ENCODE data around the gene USP44. TPM values are rescaled to one million over a fixed set of nuclear protein-coding genes. Genes with fewer than 3 reads are reported as not detected.

The USP44 gene
- total and polyA plus RNA-seq, 2 of the 8 experiments (the other 6 are each of a cell fraction or from before 2014, with no cell fraction given): 129 to 197 TPM

DNA sequence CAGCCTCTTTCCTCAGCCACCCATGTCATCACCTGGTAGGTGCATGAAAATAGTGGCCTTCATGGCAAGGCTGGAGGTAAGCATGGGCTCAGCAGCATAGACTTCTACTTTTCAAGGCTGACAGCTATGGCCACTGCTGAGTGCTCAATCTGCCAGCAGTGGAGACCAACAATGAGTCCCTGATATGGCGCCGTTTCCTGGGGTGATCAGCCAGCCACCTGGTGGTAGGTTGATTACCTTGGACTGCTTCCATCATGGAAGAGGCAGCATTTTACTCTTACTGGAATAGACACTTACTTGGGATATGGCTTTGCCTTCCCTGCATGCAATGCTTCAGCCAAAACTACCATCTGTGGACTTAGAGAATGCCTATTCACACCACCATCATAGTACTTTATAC is 39.5 kb upstream of the USP44 start (continued):
- TF ChIP-seq CHD7 (IDR thresholded peaks at IDR 0.05; ENCODE audit: insufficient replicate concordance, low read length) (no peak), POU5F1 (IDR thresholded peaks at IDR 0.05; ENCODE audit: low read depth, low read length) (no peak), HDAC6 (IDR thresholded peaks at IDR 0.05; ENCODE audit: low read depth, low read length) (no peak), CBX5 (IDR thresholded peaks at IDR 0.05; ENCODE audit: low read depth, low read length) (no peak), KDM5A (IDR thresholded peaks at IDR 0.05; ENCODE audit: low read length) (no peak), SIN3A (conservative IDR thresholded peaks at IDR 0.05 in 1 of 2, IDR thresholded peaks at IDR 0.05 in 1 of 2; ENCODE audit: low read depth in 1 of 2, low read length in 2 of 2) (no peak), SIRT6 (IDR thresholded peaks at IDR 0.05; ENCODE audit: low read length) (no peak), CBX8 (IDR thresholded peaks at IDR 0.05; ENCODE audit: borderline replicate concordance, low read depth, low read length) (no peak), RBBP5 (IDR thresholded peaks at IDR 0.05; ENCODE audit: borderline replicate concordance, low read depth, low read length) (no peak)
- TF ChIP-seq, protein P1, sequence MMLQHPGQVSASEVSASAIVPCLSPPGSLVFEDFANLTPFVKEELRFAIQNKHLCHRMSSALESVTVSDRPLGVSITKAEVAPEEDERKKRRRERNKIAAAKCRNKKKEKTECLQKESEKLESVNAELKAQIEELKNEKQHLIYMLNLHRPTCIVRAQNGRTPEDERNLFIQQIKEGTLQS (IDR thresholded peaks at IDR 0.05; ENCODE audit: insufficient read depth, low read depth, low read length): no peak
